ENCODE measurements around the gene JAZF1.

The JAZF1 gene

DNA sequence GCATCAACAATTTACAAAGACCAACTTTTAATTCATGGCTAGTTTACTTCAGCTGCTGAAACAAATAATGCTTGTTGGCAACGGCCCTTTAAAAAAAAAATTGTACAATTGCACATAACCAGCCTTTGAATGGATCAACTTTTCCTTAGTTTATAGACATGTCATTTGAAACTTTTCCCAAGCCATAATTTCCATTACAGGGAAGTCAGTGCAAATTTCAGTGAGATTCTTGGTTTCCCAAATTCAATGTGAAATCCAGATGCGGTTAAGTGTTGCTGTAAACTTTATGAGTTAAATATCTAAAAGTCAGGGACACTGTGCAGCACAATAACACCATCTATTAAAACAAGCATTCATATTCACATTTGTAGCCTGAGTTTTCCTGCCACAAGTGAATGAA is 182.2 kb downstream of the JAZF1 start:
- no peak for DNase-seq

DNA sequence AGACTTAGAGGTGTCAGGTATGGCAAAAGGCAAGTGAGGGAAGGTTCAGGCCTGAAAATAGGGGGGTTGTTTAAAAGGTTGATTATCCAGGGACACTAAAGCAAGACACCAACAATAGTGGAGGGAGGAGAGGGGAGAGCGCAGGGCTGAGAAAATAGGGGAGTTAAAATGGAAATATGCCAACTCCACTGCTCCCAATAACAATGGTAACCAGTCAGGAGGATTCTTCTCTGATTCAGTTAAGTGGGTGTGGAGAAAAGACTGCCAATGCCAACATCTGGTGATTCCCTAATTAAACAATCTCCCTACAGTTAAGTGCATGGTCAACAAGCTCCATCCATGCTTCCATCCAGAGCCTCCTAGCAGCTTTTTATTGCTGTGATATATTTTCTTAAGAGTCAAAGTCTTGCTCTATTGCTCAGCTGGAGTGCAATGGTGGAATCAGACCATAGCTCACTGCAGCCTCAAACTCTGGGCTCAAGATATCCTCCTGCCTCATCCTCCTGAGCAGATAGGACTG is 183.3 kb downstream of the JAZF1 start:
- no peak for DNase-seq

- no peak for DNase-seq
Observed at GRCh38 chr7:27996141-27996540, 184.5 kb downstream of the JAZF1 start.

- no peak for DNase-seq
Observed at GRCh38 chr7:27995228-27995627, 185.4 kb downstream of the JAZF1 start.

DNA sequence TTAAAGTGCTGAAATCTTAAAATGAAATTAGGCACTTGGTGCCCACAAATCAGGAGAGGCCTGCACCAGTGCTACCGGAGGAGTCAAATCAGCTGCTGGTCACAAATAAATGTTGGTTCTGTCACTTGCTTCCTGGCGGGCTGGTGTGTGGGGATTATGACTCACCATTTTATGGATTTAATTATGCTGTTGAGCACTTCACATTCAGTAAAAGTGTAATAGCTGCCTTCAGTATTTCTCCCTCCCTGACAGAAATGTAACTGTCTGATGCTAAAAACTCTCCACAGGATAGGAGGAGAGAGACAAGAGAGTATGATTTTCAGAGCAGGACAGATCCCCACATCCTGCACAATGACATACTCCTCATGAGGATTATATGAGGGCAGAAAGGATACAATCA is 186.0 kb downstream of the JAZF1 start:
- DNase-seq, result no peak

DNA sequence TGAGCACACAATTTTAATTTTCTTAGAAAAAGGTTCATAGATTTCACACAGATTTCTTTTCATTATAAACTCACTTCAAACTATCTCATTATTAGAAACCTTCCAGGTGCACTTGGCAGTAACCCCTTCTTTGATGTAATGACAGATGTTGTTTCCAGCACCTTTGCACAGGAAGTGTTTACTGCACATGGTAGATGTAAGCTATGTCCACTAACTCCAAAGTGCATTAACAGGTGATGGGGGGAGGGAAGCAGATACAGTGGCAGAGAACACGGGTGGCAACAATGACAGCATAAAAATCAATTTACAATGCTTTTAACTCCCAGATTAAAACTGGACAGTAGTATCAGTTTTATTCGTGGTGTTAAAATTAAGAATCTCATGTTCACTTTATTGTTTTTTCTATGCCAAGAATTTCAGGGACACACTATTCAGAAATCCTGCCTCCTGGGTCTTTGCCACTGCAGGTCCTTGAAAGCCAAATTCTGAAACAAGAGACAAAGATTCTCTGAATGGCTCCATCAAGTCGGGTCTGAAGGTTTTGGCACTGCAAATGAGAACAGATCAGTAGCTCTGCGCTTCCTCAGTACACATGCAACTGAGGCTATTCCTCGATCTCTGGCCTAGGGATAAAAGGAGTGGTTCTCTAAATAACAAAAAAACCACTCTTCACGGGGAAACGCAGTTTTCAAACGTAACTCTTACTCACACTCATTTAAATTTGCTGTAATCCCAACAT is 187.7 kb downstream of the JAZF1 start:
- DNase-seq, result no peak

DNA sequence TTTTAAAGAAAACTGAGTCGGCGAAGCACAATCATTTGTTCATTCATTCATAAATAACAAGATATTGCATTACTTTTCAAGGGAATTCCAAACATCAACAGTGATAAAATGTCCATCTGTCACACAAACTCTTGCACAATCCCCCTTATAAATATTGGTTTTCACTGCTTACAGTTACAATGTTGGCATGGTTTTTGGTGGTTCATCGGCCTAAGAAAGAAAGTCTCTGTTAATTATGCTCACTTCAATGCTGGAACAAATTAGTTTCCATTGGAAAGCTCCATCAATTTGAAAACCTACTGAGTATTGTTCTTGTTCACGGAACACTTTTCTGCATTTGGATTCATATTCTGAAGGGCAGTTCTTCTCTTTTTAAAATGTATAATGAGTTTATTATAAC is 188.5 kb downstream of the JAZF1 start:
- DNase-seq, result no peak

DNA sequence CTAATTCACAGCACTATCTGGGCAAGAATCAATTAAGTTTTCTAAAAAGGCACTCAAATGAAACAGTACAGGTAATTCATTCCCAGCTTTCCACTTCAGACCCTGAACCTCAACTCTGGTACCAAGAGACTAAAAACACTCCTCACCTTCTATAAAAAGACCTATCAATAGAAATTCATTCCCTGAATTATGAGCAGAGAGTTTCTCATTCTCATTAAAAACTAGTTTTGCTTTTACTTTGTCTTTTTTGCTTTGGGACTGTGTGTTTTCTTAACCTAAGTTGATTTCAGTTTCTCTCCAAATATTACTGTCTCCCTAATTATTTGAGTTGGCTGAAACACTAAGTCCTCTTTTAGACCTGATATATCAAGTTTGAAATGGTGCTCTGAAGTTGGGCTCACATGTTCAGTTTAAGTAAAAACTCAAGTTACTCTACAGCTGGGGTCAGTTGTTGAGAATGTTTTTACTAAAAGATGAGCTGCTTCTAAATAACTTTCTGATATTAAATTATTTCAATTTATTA is 189.5 kb downstream of the JAZF1 start:
- no peak for DNase-seq

GRCh38 chr7:27976531-27976930 is 204.1 kb downstream of the JAZF1 start:
- DNase-seq, result no peak

DNA sequence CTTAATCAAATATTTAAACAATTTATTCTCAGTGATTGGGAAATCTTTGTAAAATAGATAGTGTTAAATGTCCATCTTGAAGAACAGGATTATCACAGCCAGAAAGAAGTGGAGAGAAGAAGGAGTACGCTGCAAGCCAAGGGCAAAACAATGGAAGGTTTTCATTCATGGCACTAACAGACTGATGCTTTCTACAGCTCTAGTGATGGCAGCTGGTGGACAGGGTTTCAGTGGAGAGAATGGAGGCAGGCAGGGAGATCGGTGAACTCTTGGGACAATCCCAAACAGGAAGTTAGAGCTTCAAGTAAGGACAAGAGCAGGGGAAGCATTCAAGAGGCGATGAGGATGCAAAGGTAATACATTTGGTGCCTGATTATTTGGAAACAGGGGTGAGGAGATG is 207.0 kb downstream of the JAZF1 start:
- DNase-seq, result no peak

- peak; percentile 61 for DNase-seq
Observed at GRCh38 chr7:27972276-27972675, 208.3 kb downstream of the JAZF1 start.

GRCh38 chr7:27971171-27971812 is 209.3 kb downstream of the JAZF1 start:
- DNase-seq, result peak; percentile 47

DNA sequence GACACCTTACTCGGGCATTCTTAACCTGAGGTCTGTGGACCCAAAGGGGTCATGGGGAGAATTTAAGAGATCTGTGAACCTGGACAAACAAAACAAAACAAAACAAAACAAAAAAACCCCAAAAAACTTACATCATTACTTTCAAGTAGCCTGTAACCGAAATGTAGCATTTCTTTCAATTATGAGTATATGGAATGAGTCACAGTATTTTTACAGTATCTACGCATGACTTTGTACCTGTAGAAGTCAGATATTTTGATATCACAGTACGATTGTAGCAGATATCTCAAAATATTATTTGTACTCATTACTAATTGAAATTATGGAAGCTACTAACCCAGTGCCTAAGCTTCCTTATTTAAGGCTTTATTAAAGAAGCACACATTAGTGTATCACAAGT is 210.2 kb downstream of the JAZF1 start:
- DNase-seq, result no peak

DNA sequence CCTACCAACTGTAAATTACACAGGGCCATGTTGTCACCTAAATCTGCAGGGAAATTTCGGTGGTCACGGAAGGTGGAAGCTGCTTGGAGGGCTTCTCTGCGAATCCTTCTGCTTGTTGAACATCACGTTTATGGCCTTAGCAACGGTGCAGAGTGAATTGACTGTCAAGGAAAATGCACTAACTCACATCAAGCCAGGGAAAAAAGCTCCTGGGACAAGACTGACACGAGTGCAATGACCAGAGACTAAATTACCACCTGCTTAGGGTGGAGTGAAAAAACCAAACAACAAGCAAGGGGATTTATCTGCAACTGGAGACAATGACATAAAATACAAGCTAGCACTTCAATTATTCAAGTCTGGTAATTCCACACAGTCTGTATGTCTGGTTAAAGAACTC is 211.2 kb downstream of the JAZF1 start:
- DNase-seq, result no peak

- DNase-seq, result peak; percentile 33
Observed at GRCh38 chr7:27967639-27968038, 213.0 kb downstream of the JAZF1 start.

- DNase-seq, result no peak
Observed at GRCh38 chr7:27966219-27966780, 214.3 kb downstream of the JAZF1 start.

- DNase-seq, result no peak
Observed at GRCh38 chr7:27965650-27966049, 214.9 kb downstream of the JAZF1 start.

DNA sequence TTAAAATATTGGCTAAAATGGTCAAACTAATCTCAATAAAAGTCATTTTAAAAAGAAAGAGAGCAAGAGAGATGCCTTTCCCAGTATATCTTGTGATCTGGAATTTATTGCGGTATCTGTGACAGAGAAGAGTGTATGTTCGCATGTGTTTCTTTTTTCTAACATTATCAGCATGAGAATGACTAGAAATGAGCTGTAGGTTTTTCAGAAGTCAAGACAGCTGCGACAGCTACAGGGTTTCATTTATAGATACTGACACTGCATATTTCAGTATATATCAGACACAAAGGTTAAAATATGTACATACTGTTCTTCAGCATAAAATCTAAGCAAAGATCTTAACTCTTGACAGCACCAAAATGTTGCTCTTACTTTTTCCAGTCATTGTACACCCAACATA is 215.8 kb downstream of the JAZF1 start:
- DNase-seq, result no peak

GRCh38 chr7:27963056-27963455 is 217.5 kb downstream of the JAZF1 start:
- DNase-seq, result no peak

- no peak for DNase-seq
Observed at GRCh38 chr7:27962273-27962672, 218.3 kb downstream of the JAZF1 start.

DNA sequence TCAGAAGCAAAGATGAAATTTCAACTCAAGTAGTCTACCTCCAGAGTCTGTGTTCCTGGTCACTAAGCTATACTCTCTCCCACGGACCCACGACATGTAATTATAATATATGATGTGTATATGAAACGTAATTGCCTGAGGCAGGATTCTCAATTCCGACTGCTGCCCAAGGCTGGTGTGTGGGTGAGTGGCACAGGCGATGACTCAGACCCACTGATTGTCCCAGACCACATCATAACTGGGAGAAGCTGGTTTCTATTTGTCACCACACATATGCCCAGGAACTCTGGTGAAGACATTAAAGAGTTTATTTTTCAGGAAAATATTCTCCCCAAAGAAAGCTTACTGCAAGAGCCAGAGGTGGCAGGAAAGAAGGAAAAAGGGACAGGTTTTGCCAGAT is 219.3 kb downstream of the JAZF1 start:
- no peak for DNase-seq

DNA sequence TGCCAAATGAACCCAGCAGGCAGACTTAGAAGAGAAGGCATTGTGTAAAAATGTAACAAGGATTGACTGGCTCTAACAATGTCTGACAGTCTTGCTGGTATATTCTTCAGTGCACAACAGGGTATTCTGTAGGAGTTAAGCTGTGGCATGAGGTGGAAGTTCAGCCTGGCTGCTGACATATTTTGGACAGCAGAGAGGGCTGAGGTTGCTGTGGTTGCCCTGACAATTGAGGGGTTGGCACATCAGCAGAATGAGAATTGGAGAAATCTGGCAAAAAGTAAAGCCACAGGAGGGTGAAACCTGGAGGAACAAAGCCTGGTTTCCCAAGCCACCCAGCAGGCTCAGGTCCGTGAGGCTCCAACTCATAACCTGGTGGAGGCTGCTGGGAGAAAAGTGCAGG is 220.2 kb downstream of the JAZF1 start:
- DNase-seq, result no peak

GRCh38 chr7:27958933-27959548 is 221.6 kb downstream of the JAZF1 start:
- DNase-seq, result no peak

- no peak for DNase-seq
Observed at GRCh38 chr7:27955596-27955995, 225.0 kb downstream of the JAZF1 start.
